Measurements from ENCODE around the gene CLDN25.

GRCh38 chr11:113764527-113765219 is 14.9 kb upstream of the CLDN25 start:
- TF ChIP-seq EZH2 (IDR thresholded peaks at IDR 0.05; ENCODE audit: borderline replicate concordance) (no peak), CTCF (IDR thresholded peaks at IDR 0.05; ENCODE audit: poor library complexity) (no peak), EZH2phosphoT487 (IDR thresholded peaks at IDR 0.05; ENCODE audit: low read depth, severe bottlenecking, unreplicated experiment) (no peak)
